Vagina (tissue), 2 donors: Measurements from ENCODE around the gene LDB2. TPM values are rescaled to one million over a fixed set of nuclear protein-coding genes. Genes with fewer than 3 reads are reported as not detected.

Experiments
- DNase-seq, 2 donors: peaks; one replicate each; pipeline ENCODE4 v3.0.0-alpha.2; 2017; ENCODE audit errors: extremely low spot score in 2 of 2
- H3K27ac ChIP-seq: fragments of 200-600 bp; sonication (generic); one replicate; pipeline ENCODE4 v1.5.1; 2019
- H3K27me3 ChIP-seq: fragments of 200-600 bp; sonication (generic); one replicate; pipeline ENCODE4 v1.5.1; 2019
- H3K36me3 ChIP-seq, 2 donors: fragments of 200-600 bp; sonication (generic); one replicate each; pipeline ENCODE4 v1.5.1; 2017 to 2019
- H3K4me1 ChIP-seq: fragments of 200-600 bp; sonication (generic); one replicate; pipeline ENCODE4 v1.5.1; 2019
- H3K4me3 ChIP-seq, 2 donors: fragments of 200-600 bp; sonication (generic); 1 replicate in 1 of 2; 2 replicates in 1 of 2; pipeline ENCODE4 v1.5.1; 2016 to 2019
- H3K9me3 ChIP-seq: fragments of 200-600 bp; sonication (generic); one replicate; pipeline ENCODE4 v1.5.1; 2019
- CTCF ChIP-seq, 3 experiments: fragments of 450-650 bp in 2 of 3; fragments of 200-600 bp in 1 of 3; sonication (generic) in 1 of 3; IDR thresholded peaks; one replicate each; pipeline ENCODE4 v1.5.1; 2017 to 2019; ENCODE audit warnings: antibody characterized with exemption in 3 of 3, mild to moderate bottlenecking in 2 of 3, moderate library complexity in 2 of 3
- POLR2A ChIP-seq, 2 donors: fragments of 450-650 bp; IDR thresholded peaks; one replicate each; pipeline ENCODE4 v1.6.1; 2017; ENCODE audit warnings: antibody characterized with exemption in 2 of 2, mild to moderate bottlenecking in 2 of 2, moderate library complexity in 2 of 2
- POLR2AphosphoS5 ChIP-seq, 2 donors: sonication (generic); formaldehyde crosslinking; IDR thresholded peaks; one replicate each; pipeline ENCODE4 v1.9.0; 2017; ENCODE audit warnings: antibody characterized with exemption in 2 of 2, mild to moderate bottlenecking in 2 of 2, low read depth in 1 of 2; ENCODE audit not compliant: insufficient read depth in 1 of 2
- intact Hi-C: fragments of 100-400 bp; cut with DNase I; formaldehyde crosslinking; loops from one replicate; pipeline ENCODE4 v1.15.1; 2023
- total RNA-seq: library from RNA; depleted of rRNA; stranded (reverse); fragments of >200 nt; gene quantifications from one replicate; pipeline ENCODE4 v1.2.3, GENCODE V29; 2016

LDB2 gene
- total RNA-seq, 1 donor from 2014 or later = 70.0 TPM

GRCh38 chr4:16725252-16725651 lies 173.2 kb downstream of the LDB2 start:
- no peak for DNase-seq
- intact Hi-C loops = no loop called here
- no peak overlapping the region for H3K4me3 ChIP-seq
- H3K36me3 ChIP-seq = no peaks in the 10 kb centered on the region
- no peaks in the 10 kb centered on the region for H3K9me3 ChIP-seq
- no peaks in the 10 kb centered on the region for H3K27me3 ChIP-seq
- TF ChIP-seq CTCF (IDR thresholded peaks at IDR 0.05) (no peak), POLR2AphosphoS5 (IDR thresholded peaks at IDR 0.05; ENCODE audit: insufficient read depth in 1 of 2, low read depth in 1 of 2) (no peak), POLR2A (IDR thresholded peaks at IDR 0.05) (no peak)
- no peak overlapping the region for H3K27ac ChIP-seq
- H3K4me1 ChIP-seq = no peaks in the 10 kb centered on the region

DNA sequence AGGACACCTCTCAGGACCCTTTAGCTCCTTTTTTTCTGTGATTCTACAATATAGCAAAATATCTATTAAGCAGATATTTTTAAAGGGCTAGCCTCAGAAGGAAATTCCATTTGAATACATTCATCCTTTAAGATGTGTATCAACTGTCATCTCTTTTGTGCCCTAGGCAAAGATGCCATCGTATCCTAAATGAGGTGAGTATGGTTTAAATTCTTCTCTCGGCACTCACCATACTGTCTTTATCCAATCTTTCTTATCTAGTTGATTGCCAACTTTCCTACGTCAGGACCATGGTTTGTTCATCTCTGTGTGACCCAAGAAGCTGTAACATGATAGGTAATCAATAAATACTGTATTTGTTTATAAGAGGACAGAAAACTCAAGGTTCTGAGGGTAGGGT lies 176.0 kb downstream of the LDB2 start:
- intact Hi-C loops = no loop called here
- Histone ChIP-seq H3K36me3 (no peaks in the 10 kb centered on the region), H3K9me3 (no peaks in the 10 kb centered on the region), H3K4me1 (no peaks in the 10 kb centered on the region), H3K27me3 (no peaks in the 10 kb centered on the region), H3K27ac (no peak overlapping the region), H3K4me3 (no peak overlapping the region)
- no peak for TF ChIP-seq POLR2AphosphoS5 (IDR thresholded peaks at IDR 0.05; ENCODE audit: insufficient read depth in 1 of 2, low read depth in 1 of 2)
- no peak for TF ChIP-seq CTCF (IDR thresholded peaks at IDR 0.05)
- DNase-seq = no peak

DNA sequence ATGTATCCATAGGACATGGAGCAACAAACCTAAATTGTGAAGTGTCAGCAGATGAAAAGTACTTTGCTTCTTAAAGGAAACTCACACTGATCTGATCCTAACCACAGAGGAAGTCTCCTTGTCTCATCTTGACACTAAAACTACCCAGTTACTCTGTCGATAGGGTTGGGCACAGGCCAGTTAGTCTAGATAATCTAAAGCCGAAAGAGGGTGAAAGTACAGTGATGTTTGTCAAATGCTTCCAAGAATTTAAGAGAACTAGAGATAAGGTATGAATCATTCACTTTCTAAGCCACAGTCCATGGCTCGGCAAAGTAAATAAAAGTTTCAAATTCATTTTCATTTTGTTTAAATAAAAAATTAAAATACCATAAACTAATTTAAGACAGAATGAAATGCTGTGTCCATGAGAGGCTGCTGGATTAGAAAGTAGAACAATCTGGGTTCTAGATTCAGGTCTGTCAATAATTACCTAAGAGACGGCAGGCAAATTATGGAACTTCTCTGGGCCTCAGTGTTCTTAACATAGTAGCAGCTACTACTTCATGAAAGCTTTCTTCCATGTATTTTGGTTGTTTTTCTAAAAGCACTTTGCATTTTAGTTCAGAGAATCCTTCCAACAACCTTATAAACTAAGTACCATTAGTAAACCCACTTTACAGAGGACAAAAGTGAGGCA lies 176.7 kb downstream of the LDB2 start:
- Histone ChIP-seq H3K27ac (no peak overlapping the region), H3K4me3 (no peak overlapping the region), H3K36me3 (no peaks in the 10 kb centered on the region), H3K4me1 (no peaks in the 10 kb centered on the region), H3K9me3 (no peaks in the 10 kb centered on the region), H3K27me3 (no peaks in the 10 kb centered on the region)
- DNase-seq = no peak
- intact Hi-C loops = no loop called here
- TF ChIP-seq POLR2AphosphoS5 (IDR thresholded peaks at IDR 0.05; ENCODE audit: insufficient read depth in 1 of 2, low read depth in 1 of 2) = no peak
- no peak for TF ChIP-seq POLR2A (IDR thresholded peaks at IDR 0.05)
- TF ChIP-seq CTCF (IDR thresholded peaks at IDR 0.05) = no peak

DNA sequence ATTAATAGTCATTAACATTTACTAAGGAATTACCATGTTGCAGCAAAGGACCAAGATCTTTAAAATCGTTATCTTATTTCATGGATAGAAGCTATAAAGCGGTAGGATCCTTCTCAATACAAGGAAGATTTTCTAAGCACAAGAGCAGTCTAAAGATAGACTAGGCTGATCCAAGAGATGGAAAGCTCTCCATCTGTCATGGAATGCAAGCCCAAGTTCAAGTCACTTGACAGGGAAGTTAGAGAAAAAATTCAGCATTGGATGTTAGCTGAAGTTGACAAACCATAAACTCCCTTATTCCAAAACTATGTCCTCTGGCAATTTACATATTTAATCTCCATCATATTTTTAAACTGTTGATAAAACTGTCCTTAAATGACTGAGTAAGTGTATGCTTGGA lies 177.7 kb downstream of the LDB2 start:
- Histone ChIP-seq H3K4me1 (no peaks in the 10 kb centered on the region), H3K9me3 (no peaks in the 10 kb centered on the region), H3K4me3 (no peak overlapping the region), H3K27me3 (no peaks in the 10 kb centered on the region), H3K36me3 (no peaks in the 10 kb centered on the region), H3K27ac (no peak overlapping the region)
- intact Hi-C loops = no loop called here
- DNase-seq = no peak
- no peak for TF ChIP-seq POLR2A (IDR thresholded peaks at IDR 0.05)
- no peak for TF ChIP-seq POLR2AphosphoS5 (IDR thresholded peaks at IDR 0.05; ENCODE audit: insufficient read depth in 1 of 2, low read depth in 1 of 2)
- TF ChIP-seq CTCF (IDR thresholded peaks at IDR 0.05) = no peak

DNA sequence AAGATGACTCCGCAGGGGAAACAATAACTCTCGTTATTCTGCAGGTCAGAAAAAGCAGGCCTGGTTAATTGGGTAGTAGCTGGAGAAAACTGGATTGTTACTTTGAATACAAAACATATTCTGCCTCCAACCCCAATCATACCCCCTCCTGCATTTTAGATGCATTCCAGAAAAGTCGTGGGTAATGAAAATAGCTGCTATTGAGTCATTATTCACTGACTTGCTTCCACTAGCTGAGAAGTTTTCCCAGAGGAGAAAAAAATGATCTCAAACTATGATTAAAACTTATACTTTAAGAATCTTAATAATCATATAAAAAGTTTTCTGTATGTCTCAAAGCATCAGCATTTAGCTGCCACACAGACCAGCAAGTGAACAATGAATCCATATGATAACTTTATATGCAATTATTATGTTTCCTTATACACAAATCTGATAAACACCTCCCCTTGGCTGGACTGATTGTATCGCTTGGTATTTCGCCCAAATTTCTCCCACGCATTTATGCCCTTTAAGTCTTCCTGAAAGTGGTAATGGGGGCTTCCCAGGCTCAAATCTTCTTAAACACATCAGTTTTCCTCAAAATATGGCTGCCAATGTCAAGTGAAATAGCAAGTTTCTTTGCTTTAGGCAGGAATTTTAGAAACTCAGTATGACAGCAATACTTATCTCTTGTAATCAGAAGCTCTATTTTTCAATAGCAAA lies 181.0 kb downstream of the LDB2 start:
- Histone ChIP-seq H3K27me3 (no peaks in the 10 kb centered on the region), H3K36me3 (no peaks in the 10 kb centered on the region), H3K9me3 (no peaks in the 10 kb centered on the region), H3K4me1 (no peaks in the 10 kb centered on the region), H3K4me3 (no peak overlapping the region), H3K27ac (no peak overlapping the region)
- no peak for DNase-seq
- no peak for TF ChIP-seq POLR2AphosphoS5 (IDR thresholded peaks at IDR 0.05; ENCODE audit: insufficient read depth in 1 of 2, low read depth in 1 of 2)
- no peak for TF ChIP-seq POLR2A (IDR thresholded peaks at IDR 0.05)
- TF ChIP-seq CTCF (IDR thresholded peaks at IDR 0.05) = no peak
- intact Hi-C loops = no loop called here
